HEK293 (cell line): ENCODE results near the gene HEPACAM2.

Experiments
- CTCF ChIP-seq: fragments of 450-650 bp; formaldehyde crosslinking; IDR thresholded peaks from 2 replicates; pipeline ENCODE4 v1.5.1; 2016; ENCODE audit warnings: missing biosample characterization, missing genetic modification characterization
- ZNF221 ChIP-seq: fragments of 450-650 bp; formaldehyde crosslinking; IDR thresholded peaks from 2 replicates; pipeline ENCODE4 v1.5.1; 2017; ENCODE audit warnings: missing biosample characterization, missing genetic modification characterization, borderline replicate concordance

- no peak for TF ChIP-seq CTCF (tag by site-specific recombination)
- TF ChIP-seq ZNF221 = no peak
Measured at GRCh38 chr7:93160410-93160809, 65.9 kb downstream of the HEPACAM2 start.
